Tibial nerve (tissue), 3 donors: ENCODE measurements around the gene SDK2.

Experiments
- POLR2A ChIP-seq, 2 donors: fragments of 450-650 bp; IDR thresholded peaks; one replicate each; pipeline ENCODE4 v1.6.1; 2017; ENCODE audit warnings: antibody characterized with exemption in 2 of 2, mild to moderate bottlenecking in 2 of 2, moderate library complexity in 2 of 2
- TF ChIP-seq, protein P1 (sequence below), 5 experiments: fragments of 200-600 bp in 3 of 5; fragments of 450-650 bp in 2 of 5; sonication (generic) in 3 of 5; IDR thresholded peaks; one replicate each; pipeline ENCODE4 v1.5.1; 2016 to 2019; ENCODE audit warnings: antibody characterized with exemption in 5 of 5, mild to moderate bottlenecking in 3 of 5, moderate library complexity in 2 of 5

DNA sequence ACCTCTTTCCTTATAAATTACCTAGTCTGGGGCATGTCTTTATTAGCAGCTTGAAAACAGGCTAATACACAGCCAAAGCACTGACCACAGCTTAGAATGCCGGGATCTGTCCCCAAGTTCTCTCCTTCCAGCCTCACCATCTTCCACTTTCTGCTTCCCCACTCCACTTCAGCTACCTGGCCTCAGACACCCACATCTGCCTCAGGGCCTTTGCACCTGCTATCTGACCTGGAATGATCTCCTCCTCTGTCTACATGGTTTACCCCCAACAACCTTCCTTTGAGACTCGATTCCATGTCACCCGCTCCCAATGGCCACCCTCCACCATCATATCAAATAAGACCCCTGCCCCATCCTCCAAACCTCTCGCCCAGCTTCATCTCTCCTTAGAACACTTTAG is 179.8 kb downstream of the SDK2 start:
- TF ChIP-seq, protein P1, sequence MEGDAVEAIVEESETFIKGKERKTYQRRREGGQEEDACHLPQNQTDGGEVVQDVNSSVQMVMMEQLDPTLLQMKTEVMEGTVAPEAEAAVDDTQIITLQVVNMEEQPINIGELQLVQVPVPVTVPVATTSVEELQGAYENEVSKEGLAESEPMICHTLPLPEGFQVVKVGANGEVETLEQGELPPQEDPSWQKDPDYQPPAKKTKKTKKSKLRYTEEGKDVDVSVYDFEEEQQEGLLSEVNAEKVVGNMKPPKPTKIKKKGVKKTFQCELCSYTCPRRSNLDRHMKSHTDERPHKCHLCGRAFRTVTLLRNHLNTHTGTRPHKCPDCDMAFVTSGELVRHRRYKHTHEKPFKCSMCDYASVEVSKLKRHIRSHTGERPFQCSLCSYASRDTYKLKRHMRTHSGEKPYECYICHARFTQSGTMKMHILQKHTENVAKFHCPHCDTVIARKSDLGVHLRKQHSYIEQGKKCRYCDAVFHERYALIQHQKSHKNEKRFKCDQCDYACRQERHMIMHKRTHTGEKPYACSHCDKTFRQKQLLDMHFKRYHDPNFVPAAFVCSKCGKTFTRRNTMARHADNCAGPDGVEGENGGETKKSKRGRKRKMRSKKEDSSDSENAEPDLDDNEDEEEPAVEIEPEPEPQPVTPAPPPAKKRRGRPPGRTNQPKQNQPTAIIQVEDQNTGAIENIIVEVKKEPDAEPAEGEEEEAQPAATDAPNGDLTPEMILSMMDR (IDR thresholded peaks at IDR 0.05): no peak
- TF ChIP-seq POLR2A (IDR thresholded peaks at IDR 0.05): no peak
